Endodermal cell (in vitro differentiated cells): Measurements from ENCODE around the gene PMEPA1. TPM values are rescaled to one million over a fixed set of nuclear protein-coding genes. Genes with fewer than 3 reads are reported as not detected.

Source experiments
- DNase-seq: peaks from one replicate; pipeline ENCODE4 v3.0.0-alpha.2; 2017
- H3K27ac ChIP-seq: 2 replicates; pipeline ENCODE4 v1.5.1; 2013; ENCODE audit warnings: mild to moderate bottlenecking, low read depth, low read length, moderate library complexity
- H3K27me3 ChIP-seq: 2 replicates; pipeline ENCODE4 v1.6.1; 2013; ENCODE audit warnings: mild to moderate bottlenecking, low read length, moderate library complexity; ENCODE audit not compliant: insufficient read depth, control insufficient read depth, poor library complexity, severe bottlenecking
- H3K36me3 ChIP-seq: 2 replicates; pipeline ENCODE4 v1.7.0; 2013; ENCODE audit warnings: mild to moderate bottlenecking, low read length, moderate library complexity; ENCODE audit not compliant: control insufficient read depth, insufficient read depth
- H3K4me1 ChIP-seq: one replicate; pipeline ENCODE4 v1.7.0; 2013; ENCODE audit warnings: low read length; ENCODE audit not compliant: control insufficient read depth, insufficient read depth
- H3K4me3 ChIP-seq: 2 replicates; pipeline ENCODE4 v1.5.1; 2013; ENCODE audit warnings: mild to moderate bottlenecking, low read length, moderate library complexity
- H3K9ac ChIP-seq: 2 replicates; pipeline ENCODE4 v1.6.1; 2013; ENCODE audit warnings: mild to moderate bottlenecking, low read length, moderate library complexity; ENCODE audit not compliant: poor library complexity, severe bottlenecking; ENCODE audit errors: extremely low read depth
- H3K9me3 ChIP-seq: 2 replicates; pipeline ENCODE4 v1.6.1; 2013; ENCODE audit warnings: mild to moderate bottlenecking, low read length, moderate library complexity; ENCODE audit not compliant: control insufficient read depth
- H3K27ac Mint-ChIP-seq: 2 replicates; pipeline ENCODE4 v1.8.0; 2020; ENCODE audit warnings: mixed read lengths
- H3K27me3 Mint-ChIP-seq: 2 replicates; pipeline ENCODE4 v1.8.0; 2021; ENCODE audit warnings: mild to moderate bottlenecking, mixed read lengths; ENCODE audit not compliant: insufficient read depth
- H3K36me3 Mint-ChIP-seq: 2 replicates; pipeline ENCODE4 v1.8.0; 2020; ENCODE audit warnings: low read depth, mixed read lengths
- H3K4me1 Mint-ChIP-seq: 2 replicates; pipeline ENCODE4 v1.8.0; 2020; ENCODE audit warnings: mixed read lengths
- H3K4me3 Mint-ChIP-seq: 2 replicates; pipeline ENCODE4 v1.8.0; 2020; ENCODE audit warnings: mild to moderate bottlenecking, moderate library complexity, mixed read lengths
- H3K9me3 Mint-ChIP-seq: 2 replicates; pipeline ENCODE4 v1.8.0; 2020; ENCODE audit warnings: mild to moderate bottlenecking, mixed read lengths
- WGBS, 2 experiments: methylation state at CpG; one replicate each; pipeline versions ENCODE4 v1.1.5 to v1.1.7; 2013; ENCODE audit warnings: missing lambda C conversion rate in 2 of 2, mixed read lengths in 1 of 2; ENCODE audit not compliant: insufficient coverage in 1 of 2, insufficient read length in 1 of 2; 5-methylcytosine and 5-hydroxymethylcytosine counted together
- total RNA-seq, 2 donors: library from RNA; stranded (reverse); fragmentation: NEBNext Ultra II Directional in 1 of 2; extraction: Animal tissue kit (Norgen Biotek cat#: 25700) in 1 of 2; gene quantifications; 2 replicates in 1 of 2; 3 replicates in 1 of 2; pipeline ENCODE4 v1.2.1, GENCODE V29; 2021
- TF ChIP-seq, protein P1 (sequence below): fragments of 200-600 bp; sonication (generic); conservative IDR thresholded peaks from 2 replicates; pipeline ENCODE4 v1.5.0; 2021; ENCODE audit warnings: antibody characterized with exemption, mild to moderate bottlenecking

Gene PMEPA1
- total RNA-seq, 2 donors from 2014 or later = 18.8 to 37.4 TPM

DNA sequence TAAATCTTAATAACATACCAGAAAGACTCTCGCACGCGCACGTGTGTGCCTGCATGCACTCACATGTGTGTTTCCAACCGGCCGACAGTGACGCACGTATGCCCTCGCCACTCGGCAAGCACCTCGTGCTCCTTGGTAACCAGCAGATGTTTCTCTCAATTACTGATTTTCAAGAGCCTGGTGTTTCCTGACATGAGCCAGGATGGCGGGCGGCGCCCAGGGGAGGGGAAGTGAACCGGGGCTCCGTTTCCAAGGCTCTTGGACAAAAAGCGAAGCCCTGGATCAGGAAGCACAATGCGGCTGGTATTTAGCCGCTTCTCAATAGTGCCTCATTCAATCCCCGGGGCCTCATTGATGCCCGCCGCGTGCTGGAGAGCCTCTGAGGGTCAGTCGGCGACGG, 37.7 kb downstream of the PMEPA1 start:
- Histone ChIP-seq H3K36me3 (peaks cover 34% of the 10 kb centered on the region), H3K4me1 (peaks cover 11% of the 10 kb centered on the region), H3K9ac (no peak overlapping the region), H3K4me3 (no peak overlapping the region), H3K27me3 (no peaks in the 10 kb centered on the region), H3K9me3 (no peaks in the 10 kb centered on the region), H3K27ac (peak overlapping the region; percentile 98)
- Mint-ChIP-seq H3K4me3 (no peak overlapping the region), H3K9me3 (no peaks in the 10 kb centered on the region), H3K36me3 (peaks cover 12% of the 10 kb centered on the region), H3K27ac (no peak overlapping the region), H3K27me3 (no peaks in the 10 kb centered on the region), H3K4me1 (peaks cover 40% of the 10 kb centered on the region)
- WGBS, 2 experiments = 93% methylated on average over 20 to 26 of the region's 26 CpGs
- DNase-seq = no peak
- TF ChIP-seq, protein P1, sequence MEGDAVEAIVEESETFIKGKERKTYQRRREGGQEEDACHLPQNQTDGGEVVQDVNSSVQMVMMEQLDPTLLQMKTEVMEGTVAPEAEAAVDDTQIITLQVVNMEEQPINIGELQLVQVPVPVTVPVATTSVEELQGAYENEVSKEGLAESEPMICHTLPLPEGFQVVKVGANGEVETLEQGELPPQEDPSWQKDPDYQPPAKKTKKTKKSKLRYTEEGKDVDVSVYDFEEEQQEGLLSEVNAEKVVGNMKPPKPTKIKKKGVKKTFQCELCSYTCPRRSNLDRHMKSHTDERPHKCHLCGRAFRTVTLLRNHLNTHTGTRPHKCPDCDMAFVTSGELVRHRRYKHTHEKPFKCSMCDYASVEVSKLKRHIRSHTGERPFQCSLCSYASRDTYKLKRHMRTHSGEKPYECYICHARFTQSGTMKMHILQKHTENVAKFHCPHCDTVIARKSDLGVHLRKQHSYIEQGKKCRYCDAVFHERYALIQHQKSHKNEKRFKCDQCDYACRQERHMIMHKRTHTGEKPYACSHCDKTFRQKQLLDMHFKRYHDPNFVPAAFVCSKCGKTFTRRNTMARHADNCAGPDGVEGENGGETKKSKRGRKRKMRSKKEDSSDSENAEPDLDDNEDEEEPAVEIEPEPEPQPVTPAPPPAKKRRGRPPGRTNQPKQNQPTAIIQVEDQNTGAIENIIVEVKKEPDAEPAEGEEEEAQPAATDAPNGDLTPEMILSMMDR = no peak

DNA sequence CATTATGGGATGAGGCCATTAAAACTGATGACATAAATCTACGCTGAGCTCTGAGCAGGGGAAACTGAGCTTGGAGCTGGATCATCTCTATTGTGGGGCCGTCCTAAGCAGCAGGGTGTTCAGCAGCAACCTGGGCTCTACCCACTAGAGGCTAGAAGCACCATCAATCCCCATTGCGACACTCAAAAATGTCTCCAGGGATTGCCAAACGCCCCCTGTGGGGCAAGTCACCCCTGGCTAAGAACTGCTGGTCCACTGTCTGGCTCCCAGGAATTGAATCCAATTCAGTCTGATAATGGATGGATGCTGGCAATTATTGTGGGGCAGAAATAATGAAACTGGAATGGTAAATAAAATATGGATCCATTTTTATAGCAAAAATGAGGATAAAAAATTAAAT, 38.2 kb downstream of the PMEPA1 start:
- Mint-ChIP-seq H3K9me3 (no peaks in the 10 kb centered on the region), H3K36me3 (peaks cover 13% of the 10 kb centered on the region), H3K4me1 (peaks cover 40% of the 10 kb centered on the region), H3K4me3 (no peak overlapping the region), H3K27ac (no peak overlapping the region), H3K27me3 (no peaks in the 10 kb centered on the region)
- TF ChIP-seq, protein P1 = peak; percentile 39
- Histone ChIP-seq H3K36me3 (peaks cover 39% of the 10 kb centered on the region), H3K9ac (no peak overlapping the region), H3K27me3 (no peaks in the 10 kb centered on the region), H3K27ac (peak overlapping the region; percentile 98), H3K4me3 (no peak overlapping the region), H3K9me3 (no peaks in the 10 kb centered on the region), H3K4me1 (peaks cover 13% of the 10 kb centered on the region)
- no peak for DNase-seq
- 87 to 94% methylated on average over 3 to 4 of the region's 4 CpGs for WGBS, 2 experiments

DNA sequence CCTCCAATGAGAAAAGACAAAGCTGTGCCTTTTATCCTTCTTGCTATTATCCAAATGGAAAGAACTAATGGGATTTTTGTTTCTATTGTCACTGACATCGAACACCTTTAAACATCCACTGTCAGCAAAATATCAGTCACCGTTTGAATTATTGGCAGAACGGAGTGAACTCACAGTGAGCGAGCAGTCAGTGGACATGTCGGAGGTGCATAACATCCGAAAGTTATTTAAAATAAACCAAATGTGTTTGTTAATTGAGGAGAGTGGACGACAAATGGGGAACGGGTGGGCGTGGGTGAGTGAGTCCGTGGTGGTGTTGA, 38.8 kb downstream of the PMEPA1 start:
- TF ChIP-seq, protein P1 = no peak
- Mint-ChIP-seq H3K4me1 (peaks cover 42% of the 10 kb centered on the region), H3K36me3 (peaks cover 18% of the 10 kb centered on the region), H3K27ac (no peak overlapping the region), H3K9me3 (no peaks in the 10 kb centered on the region), H3K27me3 (no peaks in the 10 kb centered on the region), H3K4me3 (no peak overlapping the region)
- Histone ChIP-seq H3K36me3 (peaks cover 37% of the 10 kb centered on the region), H3K27me3 (no peaks in the 10 kb centered on the region), H3K9me3 (no peaks in the 10 kb centered on the region), H3K4me3 (no peak overlapping the region), H3K9ac (no peak overlapping the region), H3K4me1 (peaks cover 13% of the 10 kb centered on the region), H3K27ac (no peak overlapping the region)
- WGBS, 2 experiments = 99 to 100% methylated on average over 2 to 10 of the region's 10 CpGs
- no peak for DNase-seq
